Mucosa of stomach (tissue), 1 donor: ENCODE data around the gene TBC1D16.
"Not testable (repeated sequence)": the region's sequence is repeated elsewhere in the genome, so short reads cannot be mapped to it uniquely, and the experiment has no call there.

Experiments used
- H3K27me3 ChIP-seq: one replicate; pipeline ENCODE4 v1.7.0; 2013; ENCODE audit warnings: mild to moderate bottlenecking, low read length; ENCODE audit not compliant: control insufficient read depth, insufficient read depth
- H3K36me3 ChIP-seq: one replicate; pipeline ENCODE4 v1.7.0; 2013; ENCODE audit warnings: low read length; ENCODE audit not compliant: control insufficient read depth, insufficient read depth
- H3K4me1 ChIP-seq: one replicate; pipeline ENCODE4 v1.7.0; 2013; ENCODE audit warnings: mild to moderate bottlenecking, low read length; ENCODE audit not compliant: control insufficient read depth, insufficient read depth
- H3K4me3 ChIP-seq: one replicate; pipeline ENCODE4 v1.7.0; 2013; ENCODE audit warnings: low read length
- H3K9ac ChIP-seq: one replicate; pipeline ENCODE4 v1.7.0; 2013; ENCODE audit warnings: mild to moderate bottlenecking, low read length, moderate library complexity
- H3K9me3 ChIP-seq: one replicate; pipeline ENCODE4 v1.7.0; 2013; ENCODE audit warnings: mild to moderate bottlenecking, low read length, moderate library complexity; ENCODE audit not compliant: control insufficient read depth
- donor health status: Pancreatic carcinoma.

Gene TBC1D16

DNA sequence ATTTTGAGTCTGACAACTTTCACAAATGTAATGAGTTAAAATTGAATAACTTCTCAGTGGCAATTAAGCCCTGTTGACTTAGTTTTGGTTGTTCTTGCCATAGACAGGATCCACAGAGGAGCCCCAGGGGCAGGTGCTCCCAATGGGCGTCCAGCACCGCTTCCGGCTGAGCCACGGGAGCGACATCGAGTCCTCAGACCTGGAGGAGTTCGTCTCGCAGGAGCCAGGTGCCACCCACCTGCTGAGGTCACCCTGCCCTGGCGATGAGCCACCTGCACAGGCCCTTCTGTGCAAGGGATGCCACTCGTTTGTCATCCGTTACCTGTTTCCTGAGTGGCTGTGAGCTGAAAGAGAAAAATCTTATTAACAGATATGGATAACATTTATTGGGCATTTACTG, 11.5 kb upstream of the TBC1D16 start:
- H3K36me3 ChIP-seq, result no peaks in the 10 kb centered on the region
- H3K9me3 ChIP-seq, result no peaks in the 10 kb centered on the region
- H3K9ac ChIP-seq, result no peak overlapping the region
- H3K27me3 ChIP-seq, result no peaks in the 10 kb centered on the region
- H3K4me3 ChIP-seq, result no peak overlapping the region
- H3K4me1 ChIP-seq, result peaks cover 5% of the 10 kb centered on the region

DNA sequence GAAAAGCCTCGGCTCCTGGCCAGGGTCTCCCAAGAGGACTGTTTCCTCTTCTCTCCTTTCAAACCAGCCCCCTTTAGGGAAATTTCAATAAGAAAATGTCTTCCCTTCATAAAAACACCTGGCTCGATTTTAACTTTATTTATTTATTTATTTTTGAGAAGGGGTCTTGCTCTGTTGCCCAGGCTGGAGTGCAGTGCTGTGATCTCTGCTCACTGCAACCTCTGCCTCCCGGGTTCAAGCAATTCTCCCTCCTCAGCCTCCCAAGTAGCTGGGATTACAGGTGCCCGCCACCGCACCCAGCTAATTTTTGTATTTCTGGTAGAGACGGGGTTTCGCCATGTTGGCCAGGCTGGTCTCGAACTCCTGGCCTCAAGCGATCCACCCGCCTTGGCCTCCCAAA, 11.0 kb upstream of the TBC1D16 start:
- not testable (repeated sequence) for H3K4me3 ChIP-seq, H3K36me3 ChIP-seq, H3K27me3 ChIP-seq, H3K9me3 ChIP-seq, H3K9ac ChIP-seq, H3K4me1 ChIP-seq

- H3K4me1 ChIP-seq, result peaks cover 5% of the 10 kb centered on the region
- H3K36me3 ChIP-seq, result no peaks in the 10 kb centered on the region
Measured at GRCh38 chr17:80045703-80046102, 10.0 kb upstream of the TBC1D16 start.

DNA sequence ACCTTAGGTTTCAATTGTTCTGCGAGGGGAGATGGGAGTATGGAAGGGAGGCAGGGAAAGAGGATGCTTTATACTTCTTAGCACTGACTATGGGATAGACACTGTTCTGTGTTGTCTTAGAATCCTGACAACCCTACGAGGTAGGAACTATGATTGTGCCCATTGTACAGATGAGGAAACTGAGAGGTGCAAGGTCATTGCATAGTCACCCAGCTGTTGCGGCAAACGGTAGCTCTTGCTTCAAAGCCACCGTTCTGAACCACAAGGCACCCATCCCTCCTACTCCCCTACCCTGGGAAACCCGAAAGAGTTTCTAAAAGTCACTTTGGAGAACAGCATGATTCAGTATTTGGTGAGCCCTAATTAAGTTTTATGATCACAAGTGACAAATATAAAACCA, 8.3 kb upstream of the TBC1D16 start:
- no peak overlapping the region for H3K4me3 ChIP-seq
- H3K9ac ChIP-seq, result no peak overlapping the region
- no peaks in the 10 kb centered on the region for H3K9me3 ChIP-seq
- H3K27me3 ChIP-seq, result no peaks in the 10 kb centered on the region
- H3K4me1 ChIP-seq, result peaks cover 5% of the 10 kb centered on the region
- no peaks in the 10 kb centered on the region for H3K36me3 ChIP-seq

More at GRCh38 chr17:80045703-80046102, 10.0 kb upstream of the TBC1D16 start:
- Histone ChIP-seq H3K9ac (no peak overlapping the region), H3K4me3 (no peak overlapping the region), H3K9me3 (no peaks in the 10 kb centered on the region), H3K27me3 (no peaks in the 10 kb centered on the region)

DNA sequence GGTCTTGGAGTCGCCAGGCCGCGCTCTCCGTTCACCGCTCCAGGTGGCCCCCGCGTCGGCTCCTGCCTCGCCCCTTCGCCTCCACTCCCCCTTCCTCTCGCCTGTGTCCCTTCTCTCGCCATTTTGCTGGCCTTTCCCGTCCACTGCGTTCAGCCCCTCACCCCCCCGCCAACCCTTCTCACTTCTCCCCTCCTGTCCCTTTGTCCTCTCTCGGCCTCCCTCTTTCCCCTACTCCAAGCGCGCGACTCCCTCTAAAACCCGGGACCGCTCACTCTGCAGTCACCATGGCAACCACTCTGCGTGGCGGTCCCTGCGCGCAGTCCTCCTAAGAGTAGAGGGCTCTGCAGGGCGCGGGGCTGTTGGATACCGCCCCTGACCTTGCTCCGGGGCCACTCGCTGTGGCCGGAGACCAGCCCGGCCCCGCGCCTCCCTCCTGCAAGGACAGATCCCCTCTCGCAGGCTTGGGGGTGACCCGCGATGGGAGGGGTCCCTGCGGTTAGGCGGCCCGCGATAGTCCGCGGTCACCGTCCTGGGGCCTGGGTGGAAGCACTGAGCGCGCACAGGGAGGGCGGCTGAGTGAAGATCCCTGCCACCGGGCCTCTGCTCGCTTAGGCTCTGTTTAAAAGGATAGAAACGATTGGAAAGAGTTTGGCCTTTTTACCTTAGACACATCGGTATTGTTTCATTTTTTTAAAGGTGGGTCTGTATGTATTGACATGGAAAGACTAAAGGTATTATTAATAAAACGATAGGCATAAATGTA, 1.2 kb upstream of the TBC1D16 start:
- Histone ChIP-seq H3K9me3 (no peaks in the 10 kb centered on the region), H3K4me3 (peak overlapping the region; percentile 74), H3K9ac (peak overlapping the region; percentile 76), H3K36me3 (no peaks in the 10 kb centered on the region), H3K27me3 (peaks cover 3% of the 10 kb centered on the region), H3K4me1 (peaks cover 8% of the 10 kb centered on the region)

GRCh38 chr17:80035937-80036714, 454 bp upstream of the TBC1D16 start, which contains the start of gene CCDC40:
CCDC40 (plus strand) TSS chr17:80036642; CDS start chr17:80036663, 21 bp downstream.
- H3K9me3 ChIP-seq, result no peaks in the 10 kb centered on the region
- peak within 1 kb of the TSS; percentile 76 for H3K9ac ChIP-seq
- no peaks in the 10 kb centered on the region for H3K36me3 ChIP-seq
- peaks cover 3% of the 10 kb centered on the region for H3K27me3 ChIP-seq
- peaks cover 15% of the 10 kb centered on the region for H3K4me1 ChIP-seq
- H3K4me3 ChIP-seq, result peak within 1 kb of the TSS; percentile 74

GRCh38 chr17:80034791-80035686, 633 bp downstream of the TBC1D16 start:
- peak overlapping the region; percentile 73 for H3K9ac ChIP-seq
- no peak overlapping the region for H3K4me3 ChIP-seq
- H3K4me1 ChIP-seq, result peaks cover 26% of the 10 kb centered on the region

GRCh38 chr17:80033840-80034239, 1.8 kb downstream of the TBC1D16 start:
- no peaks in the 10 kb centered on the region for H3K36me3 ChIP-seq
- H3K27me3 ChIP-seq, result peaks cover 3% of the 10 kb centered on the region
- no peak overlapping the region for H3K9ac ChIP-seq
- no peaks in the 10 kb centered on the region for H3K9me3 ChIP-seq
- H3K4me3 ChIP-seq, result no peak overlapping the region
- peaks cover 36% of the 10 kb centered on the region for H3K4me1 ChIP-seq

More at GRCh38 chr17:80034791-80035686, 633 bp downstream of the TBC1D16 start:
- no peaks in the 10 kb centered on the region for H3K36me3 ChIP-seq
- H3K9me3 ChIP-seq, result no peaks in the 10 kb centered on the region
- peaks cover 3% of the 10 kb centered on the region for H3K27me3 ChIP-seq

GRCh38 chr17:80032614-80033171, 3.0 kb downstream of the TBC1D16 start:
- Histone ChIP-seq H3K9ac (no peak overlapping the region), H3K27me3 (peaks cover 3% of the 10 kb centered on the region), H3K4me1 (peaks cover 38% of the 10 kb centered on the region), H3K4me3 (no peak overlapping the region), H3K9me3 (no peaks in the 10 kb centered on the region), H3K36me3 (no peaks in the 10 kb centered on the region)

- Histone ChIP-seq H3K27me3 (peaks cover under 1% of the 10 kb centered on the region), H3K9me3 (no peaks in the 10 kb centered on the region), H3K9ac (peak overlapping the region; percentile 26), H3K36me3 (no peaks in the 10 kb centered on the region), H3K4me1 (peaks cover 33% of the 10 kb centered on the region), H3K4me3 (no peak overlapping the region)
Measured at GRCh38 chr17:80031691-80032430, 3.8 kb downstream of the TBC1D16 start.
